Activated T-helper 17 cell treated with anti-CD3 and anti-CD28 coated beads, Interleukin-2, amount 50 U/mL, for 72 hours (primary cell): Measurements from ENCODE around the gene FARS2. TPM values are rescaled to one million over a fixed set of nuclear protein-coding genes. Genes with fewer than 3 reads are reported as not detected.
A peak's percentile ranks its signal among the peaks of the same experiment; 100 is the strongest.

Source experiments
- ATAC-seq: fragments of 150-1000 bp; cut with Tn5 transposase; replicated peaks from 2 replicates; pipeline ENCODE4 v1.10.0; 2021; ENCODE audit warnings: mild to moderate bottlenecking, moderate library complexity
- H3K27ac Mint-ChIP-seq: one replicate; pipeline ENCODE4 v1.8.0; 2022; ENCODE audit warnings: mixed read lengths
- H3K27me3 Mint-ChIP-seq: one replicate; pipeline ENCODE4 v1.8.0; 2022; ENCODE audit warnings: mixed read lengths
- H3K36me3 Mint-ChIP-seq: one replicate; pipeline ENCODE4 v1.8.0; 2022; ENCODE audit warnings: low read depth, mild to moderate bottlenecking, mixed read lengths
- H3K4me1 Mint-ChIP-seq: one replicate; pipeline ENCODE4 v1.8.0; 2022; ENCODE audit warnings: mixed read lengths
- H3K4me3 Mint-ChIP-seq: one replicate; pipeline ENCODE4 v1.8.0; 2022; ENCODE audit warnings: mild to moderate bottlenecking, mixed read lengths
- H3K9me3 Mint-ChIP-seq: one replicate; pipeline ENCODE4 v1.8.0; 2022; ENCODE audit warnings: mixed read lengths
- total RNA-seq, 2 donors: library from RNA; stranded (reverse); gene quantifications; one replicate each; pipeline ENCODE4 v1.2.3, GENCODE V29; 2022

The FARS2 gene
- total RNA-seq, 2 donors from 2014 or later: 19.3 to 48.3 TPM

- Mint-ChIP-seq H3K27ac (peak overlapping the region; percentile 69), H3K4me1 (peaks cover 39% of the 10 kb centered on the region), H3K27me3 (no peaks in the 10 kb centered on the region), H3K4me3 (peak overlapping the region; percentile 48), H3K9me3 (peaks cover under 1% of the 10 kb centered on the region), H3K36me3 (no peaks in the 10 kb centered on the region)
- peak; percentile 82 for ATAC-seq
Measured at GRCh38 chr6:5287205-5287965, 26.1 kb downstream of the FARS2 start.

- ATAC-seq: peak; percentile 17
- Mint-ChIP-seq H3K36me3 (no peaks in the 10 kb centered on the region), H3K4me3 (peak overlapping the region; percentile 48), H3K9me3 (peaks cover 4% of the 10 kb centered on the region), H3K4me1 (peaks cover 41% of the 10 kb centered on the region), H3K27me3 (no peaks in the 10 kb centered on the region), H3K27ac (peak overlapping the region; percentile 69)
Measured at GRCh38 chr6:5287966-5288297, 26.6 kb downstream of the FARS2 start.

- Mint-ChIP-seq H3K36me3 (no peaks in the 10 kb centered on the region), H3K27ac (no peak overlapping the region), H3K4me3 (no peak overlapping the region), H3K9me3 (peaks cover 4% of the 10 kb centered on the region), H3K4me1 (peaks cover 49% of the 10 kb centered on the region), H3K27me3 (no peaks in the 10 kb centered on the region)
- ATAC-seq: no peak
Measured at GRCh38 chr6:5290097-5290496, 28.8 kb downstream of the FARS2 start.

GRCh38 chr6:5290500-5290899 lies 29.2 kb downstream of the FARS2 start:
- no peak for ATAC-seq
- Mint-ChIP-seq H3K4me3 (no peak overlapping the region), H3K4me1 (peaks cover 45% of the 10 kb centered on the region), H3K27me3 (no peaks in the 10 kb centered on the region), H3K36me3 (no peaks in the 10 kb centered on the region), H3K9me3 (peaks cover 4% of the 10 kb centered on the region), H3K27ac (no peak overlapping the region)

- no peak for ATAC-seq
- H3K4me1 Mint-ChIP-seq: peaks cover 40% of the 10 kb centered on the region
- no peaks in the 10 kb centered on the region for H3K27me3 Mint-ChIP-seq
- no peak overlapping the region for H3K4me3 Mint-ChIP-seq
- peaks cover 4% of the 10 kb centered on the region for H3K9me3 Mint-ChIP-seq
- H3K27ac Mint-ChIP-seq: no peak overlapping the region
- no peaks in the 10 kb centered on the region for H3K36me3 Mint-ChIP-seq
Measured at GRCh38 chr6:5292154-5292553, 30.8 kb downstream of the FARS2 start.

GRCh38 chr6:5293692-5294091 lies 32.4 kb downstream of the FARS2 start:
- no peak for ATAC-seq
- H3K36me3 Mint-ChIP-seq: no peaks in the 10 kb centered on the region
- peaks cover 28% of the 10 kb centered on the region for H3K4me1 Mint-ChIP-seq
- H3K9me3 Mint-ChIP-seq: peaks cover 4% of the 10 kb centered on the region
- H3K27ac Mint-ChIP-seq: peak overlapping the region; percentile 85
- H3K27me3 Mint-ChIP-seq: no peaks in the 10 kb centered on the region
- H3K4me3 Mint-ChIP-seq: peak overlapping the region; percentile 39

GRCh38 chr6:5294392-5295211 lies 33.3 kb downstream of the FARS2 start:
- Mint-ChIP-seq H3K27me3 (no peaks in the 10 kb centered on the region), H3K4me3 (peak overlapping the region; percentile 39), H3K27ac (peak overlapping the region; percentile 85), H3K36me3 (no peaks in the 10 kb centered on the region), H3K4me1 (peaks cover 28% of the 10 kb centered on the region), H3K9me3 (peaks cover 4% of the 10 kb centered on the region)
- ATAC-seq: peak; percentile 69

- Mint-ChIP-seq H3K9me3 (peaks cover 4% of the 10 kb centered on the region), H3K27ac (no peak overlapping the region), H3K4me3 (no peak overlapping the region), H3K4me1 (peaks cover 28% of the 10 kb centered on the region), H3K36me3 (no peaks in the 10 kb centered on the region), H3K27me3 (no peaks in the 10 kb centered on the region)
- no peak for ATAC-seq
Measured at GRCh38 chr6:5295623-5296022, 34.3 kb downstream of the FARS2 start.

GRCh38 chr6:5300206-5300764 lies 39.0 kb downstream of the FARS2 start:
- no peak for ATAC-seq
- peak overlapping the region; percentile 32 for H3K27ac Mint-ChIP-seq
- H3K27me3 Mint-ChIP-seq: no peaks in the 10 kb centered on the region
- no peaks in the 10 kb centered on the region for H3K36me3 Mint-ChIP-seq
- H3K4me3 Mint-ChIP-seq: no peak overlapping the region
- H3K9me3 Mint-ChIP-seq: no peaks in the 10 kb centered on the region
- H3K4me1 Mint-ChIP-seq: peaks cover 28% of the 10 kb centered on the region

GRCh38 chr6:5302220-5302946 lies 41.1 kb downstream of the FARS2 start:
- H3K9me3 Mint-ChIP-seq: no peaks in the 10 kb centered on the region
- ATAC-seq: peak; percentile 92
- H3K4me3 Mint-ChIP-seq: peak overlapping the region; percentile 67
- H3K4me1 Mint-ChIP-seq: peaks cover 24% of the 10 kb centered on the region
- H3K36me3 Mint-ChIP-seq: no peaks in the 10 kb centered on the region
- H3K27me3 Mint-ChIP-seq: no peaks in the 10 kb centered on the region
- peak overlapping the region; percentile 80 for H3K27ac Mint-ChIP-seq

- Mint-ChIP-seq H3K27ac (peak overlapping the region; percentile 80), H3K4me1 (peaks cover 24% of the 10 kb centered on the region), H3K9me3 (no peaks in the 10 kb centered on the region), H3K36me3 (no peaks in the 10 kb centered on the region), H3K4me3 (peak overlapping the region; percentile 67), H3K27me3 (no peaks in the 10 kb centered on the region)
- peak; percentile 73 for ATAC-seq
Measured at GRCh38 chr6:5302995-5303622, 41.8 kb downstream of the FARS2 start.

GRCh38 chr6:5303682-5304081 lies 42.4 kb downstream of the FARS2 start:
- Mint-ChIP-seq H3K4me3 (peak overlapping the region; percentile 67), H3K27me3 (no peaks in the 10 kb centered on the region), H3K4me1 (peaks cover 24% of the 10 kb centered on the region)

GRCh38 chr6:5305968-5306626 lies 44.8 kb downstream of the FARS2 start:
- H3K4me1 Mint-ChIP-seq: peaks cover 23% of the 10 kb centered on the region
- no peaks in the 10 kb centered on the region for H3K9me3 Mint-ChIP-seq
- no peak for ATAC-seq
- H3K36me3 Mint-ChIP-seq: no peaks in the 10 kb centered on the region
- no peak overlapping the region for H3K27ac Mint-ChIP-seq
- H3K4me3 Mint-ChIP-seq: no peak overlapping the region
- H3K27me3 Mint-ChIP-seq: no peaks in the 10 kb centered on the region

More at GRCh38 chr6:5303682-5304081, 42.4 kb downstream of the FARS2 start:
- no peaks in the 10 kb centered on the region for H3K36me3 Mint-ChIP-seq
- H3K9me3 Mint-ChIP-seq: no peaks in the 10 kb centered on the region
- no peak for ATAC-seq
- peak overlapping the region; percentile 80 for H3K27ac Mint-ChIP-seq
